Posterior vena cava (tissue), 2 donors: Measurements from ENCODE around the gene ABCC5. TPM values are rescaled to one million over a fixed set of nuclear protein-coding genes. Genes with fewer than 3 reads are reported as not detected.
"Not testable (repeated sequence)": the region's sequence is repeated elsewhere in the genome, so short reads cannot be mapped to it uniquely, and the experiment has no call there.

Experiments used
- DNase-seq: peaks from one replicate; pipeline ENCODE4 v3.0.0-alpha.2; 2020; ENCODE audit warnings: low spot score
- intact Hi-C, 2 donors: fragments of 100-400 bp; cut with DNase I; formaldehyde crosslinking; loops; one replicate each; pipeline versions ENCODE4 v1.14.1 to v1.14.2; 2022 to 2023
- long read RNA-seq, 2 donors: library from polyadenylated mRNA; unstranded; transcript quantifications; one replicate each; pipeline ENCODE4 v2.0.0, GENCODE V29; 2020 to 2021
- total RNA-seq, 2 donors: library from RNA; stranded (reverse); fragmentation: NEBNext Ultra II Directional; extraction: Animal tissue kit (Norgen Biotek cat#: 25700); gene quantifications; one replicate each; pipeline ENCODE4 v1.2.1, GENCODE V29; 2021
- donor health status: DM: yes; HTN: yes; CAD: no.
- donor health status: DM: yes; HTN: yes; CAD: no.

The ABCC5 gene
- total RNA-seq = 10 to 100 TPM; 17.5 to 20.0 TPM
- long read RNA-seq, donor 1, partial matches to known transcripts = 2 of 6 reads
- long read RNA-seq, donor 1, other reads (novel, unspliced or antisense) = 3 of 6 reads
- long read RNA-seq, donor 2, transcript ABCC5-203 (7 exons, 1,923 nt) = major isoform, 5 of 9 reads
- long read RNA-seq, donor 2, partial matches to known transcripts = 1 of 9 reads
- long read RNA-seq, donor 2, other reads (novel, unspliced or antisense) = 0 of 9 reads

DNA sequence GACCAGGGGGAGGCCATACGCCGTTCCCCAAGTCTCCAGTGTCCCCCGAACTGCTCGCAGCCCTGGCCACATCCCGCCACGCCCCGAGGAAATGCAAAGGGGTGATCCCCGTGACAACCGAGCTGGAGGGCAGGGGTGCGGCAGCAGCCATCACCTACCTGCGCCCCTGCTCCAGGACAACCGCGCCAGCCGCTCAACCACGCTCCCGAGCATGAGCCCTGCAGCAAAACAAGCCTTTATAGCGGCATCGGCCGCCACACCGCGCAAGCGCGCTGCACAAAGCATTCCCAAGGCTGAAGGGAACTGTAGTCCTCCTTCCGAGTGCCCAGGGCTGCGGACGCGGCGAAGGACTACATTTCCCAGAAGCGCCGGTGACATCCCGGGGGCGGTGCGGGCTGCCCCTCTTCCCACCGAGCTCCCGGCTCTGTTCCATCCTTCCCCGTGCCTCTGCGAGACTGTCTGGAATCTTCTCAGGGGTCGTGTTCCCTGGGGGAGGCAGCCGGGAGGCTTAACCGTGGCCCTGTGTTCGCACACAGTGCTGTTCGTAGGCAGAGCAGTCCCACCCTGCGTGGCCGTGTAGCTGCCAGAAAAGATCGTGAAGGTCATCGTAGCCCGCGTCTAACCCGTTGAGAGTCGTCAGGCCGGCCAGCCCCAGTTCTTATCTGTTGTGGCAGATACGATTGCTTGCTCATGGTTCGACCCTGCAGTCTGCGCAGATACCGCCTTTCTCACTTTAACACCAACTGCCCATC is at the start of gene ABCC5:
ABCC5 (minus strand) TSS at position 213 of the 752 bp plus-strand sequence. CDS start 3,492 bp downstream, outside the sequence.
- intact Hi-C loops = no loop called here
- DNase-seq = peak; percentile 97

- intact Hi-C loops = no loop called here
- DNase-seq = no peak
Measured at GRCh38 chr3:184066211-184066610, 48.5 kb upstream of the ABCC5 start.

DNA sequence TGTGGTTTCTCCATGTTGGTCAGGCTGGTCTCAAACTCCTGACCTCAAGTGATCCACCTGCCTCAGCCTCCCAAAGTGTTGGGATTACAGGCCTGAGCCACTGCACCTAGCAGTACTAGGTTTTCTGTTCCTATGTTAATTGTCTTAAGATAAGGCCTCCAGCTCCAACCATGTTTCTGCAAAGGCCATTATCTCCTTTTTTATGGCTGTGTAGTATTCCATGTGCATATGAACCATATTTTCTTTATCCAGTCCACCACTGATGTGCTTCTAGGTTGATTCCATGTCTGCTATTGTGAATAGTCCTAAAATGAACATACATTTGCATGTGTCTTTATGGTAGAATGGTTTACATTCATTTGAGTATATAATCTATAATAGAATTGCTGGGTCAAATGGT is 45.0 kb upstream of the ABCC5 start:
- intact Hi-C loops = no loop called here
- DNase-seq = no peak

GRCh38 chr3:184059424-184059823 is 41.7 kb upstream of the ABCC5 start:
- intact Hi-C loops = no loop called here
- DNase-seq = no peak

DNA sequence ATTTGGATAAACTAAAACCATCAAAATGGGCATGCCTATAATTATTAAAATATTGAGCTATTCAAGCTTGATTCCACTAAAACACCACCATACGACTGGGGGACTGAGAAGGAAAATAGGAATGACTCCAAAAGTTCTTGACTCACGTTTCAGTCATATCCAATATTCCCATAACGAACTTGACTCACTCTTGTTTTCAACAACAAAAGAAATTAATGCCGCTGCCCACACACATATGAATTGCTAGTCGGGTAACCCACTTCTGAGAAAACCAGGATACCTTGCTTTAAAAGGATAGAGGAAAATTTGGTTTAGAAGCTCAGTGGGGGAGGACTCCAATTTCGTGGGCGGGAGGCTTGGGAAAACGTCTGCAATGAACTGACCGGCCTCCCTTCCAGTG is 40.3 kb upstream of the ABCC5 start:
- intact Hi-C loops = no loop called here
- no peak for DNase-seq

DNA sequence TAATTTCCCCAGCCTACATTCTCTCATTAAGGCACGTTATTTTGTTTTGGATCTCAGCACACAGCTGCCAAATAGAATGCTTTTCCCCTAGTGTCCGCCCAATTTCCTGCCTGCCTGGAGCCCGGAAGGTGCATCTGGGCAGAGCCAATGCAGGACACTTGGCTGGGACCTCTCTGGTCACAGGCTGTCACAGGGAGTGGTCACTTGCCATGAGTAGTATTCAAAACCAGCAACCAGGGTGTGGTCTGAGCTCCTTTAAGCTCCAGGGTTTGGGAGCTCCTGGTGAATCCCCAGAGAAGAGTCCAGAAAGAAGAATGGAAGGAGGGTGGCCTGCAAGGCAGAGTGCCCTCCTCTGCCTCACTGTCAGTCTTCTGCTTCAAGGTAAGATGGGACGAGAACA is 35.1 kb upstream of the ABCC5 start, which contains the start of gene HTR3C:
HTR3C (plus strand) TSS at position 281 of the 400 bp plus-strand sequence; CDS start at position 315, 34 bp downstream.
- intact Hi-C loops = no loop called here
- DNase-seq = no peak

DNA sequence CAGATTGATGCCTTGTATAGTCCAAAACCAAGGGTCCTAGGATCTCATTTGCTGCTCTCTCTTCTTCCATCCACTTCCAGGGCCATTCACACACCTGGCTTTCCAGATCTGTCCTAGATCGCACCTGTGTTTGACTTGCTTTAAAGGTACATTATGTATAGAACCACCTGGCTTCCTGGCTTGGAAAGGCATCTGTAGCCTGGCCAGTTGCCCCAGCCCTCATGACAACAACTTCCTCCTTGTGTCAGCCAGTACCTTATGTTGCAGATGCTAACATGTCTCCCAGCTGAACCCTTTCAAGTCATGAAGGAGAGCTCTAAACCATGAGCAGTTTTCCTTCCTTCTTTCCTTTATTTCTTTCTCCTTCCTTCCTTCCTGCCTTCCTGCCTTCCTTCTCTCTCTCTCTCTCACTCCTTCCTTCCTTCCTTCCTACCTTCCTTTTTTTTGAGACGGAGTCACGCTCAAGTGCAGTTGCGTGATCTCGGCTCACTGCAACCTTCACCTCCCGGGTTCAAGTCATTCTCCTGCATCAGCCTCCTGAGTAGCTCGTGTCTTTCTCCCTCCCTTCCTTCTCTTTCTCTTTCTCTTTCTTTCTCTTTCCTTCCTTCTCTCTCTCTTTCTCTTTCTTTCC is 32.6 kb upstream of the ABCC5 start:
- no peak for DNase-seq
- intact Hi-C loops = no loop called here

- intact Hi-C loops = no loop called here
- no peak for DNase-seq
Measured at GRCh38 chr3:184045995-184046394, 28.3 kb upstream of the ABCC5 start.

DNA sequence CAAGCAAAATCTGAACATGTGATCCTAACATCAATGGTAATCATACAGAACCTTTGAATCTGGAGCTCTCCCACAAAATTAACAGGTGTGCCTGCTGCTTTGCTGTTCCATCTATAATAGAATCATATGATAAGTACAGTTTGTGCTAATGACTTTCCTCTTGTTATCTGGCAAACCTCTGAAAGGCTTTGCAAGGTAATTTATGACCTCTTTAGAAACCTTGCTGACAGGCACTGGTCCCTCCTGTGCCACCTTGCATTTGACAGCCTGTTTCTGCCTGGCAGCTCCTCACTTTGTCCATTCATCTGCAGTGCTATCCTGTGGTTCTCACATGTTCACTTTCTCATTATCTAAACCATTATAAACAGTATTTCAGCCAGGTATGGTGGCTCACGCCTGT is 24.9 kb upstream of the ABCC5 start:
- no peak for DNase-seq
- intact Hi-C loops = no loop called here

- DNase-seq = no peak
- intact Hi-C loops = no loop called here
Measured at GRCh38 chr3:184040010-184040409, 22.3 kb upstream of the ABCC5 start.

DNA sequence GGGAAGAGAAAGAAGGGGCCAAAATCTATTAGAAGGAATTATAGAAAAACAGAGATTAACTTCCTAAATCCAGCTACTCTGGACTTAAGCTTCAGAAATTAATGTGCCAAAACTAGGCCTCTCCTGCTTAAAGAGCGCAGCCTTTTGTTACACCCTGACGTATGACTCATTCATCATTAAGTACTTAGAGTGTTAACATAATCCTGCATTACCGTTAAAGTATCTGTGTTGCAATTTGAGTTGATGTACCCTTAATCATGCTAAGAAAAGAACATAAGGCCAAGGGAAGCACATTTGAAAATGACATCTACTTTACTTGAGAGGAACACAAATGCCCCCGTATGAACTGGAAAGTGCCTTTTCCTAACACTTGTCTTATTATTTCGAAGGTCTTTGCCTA is 21.7 kb upstream of the ABCC5 start:
- no peak for DNase-seq
- intact Hi-C loops = no loop called here

DNA sequence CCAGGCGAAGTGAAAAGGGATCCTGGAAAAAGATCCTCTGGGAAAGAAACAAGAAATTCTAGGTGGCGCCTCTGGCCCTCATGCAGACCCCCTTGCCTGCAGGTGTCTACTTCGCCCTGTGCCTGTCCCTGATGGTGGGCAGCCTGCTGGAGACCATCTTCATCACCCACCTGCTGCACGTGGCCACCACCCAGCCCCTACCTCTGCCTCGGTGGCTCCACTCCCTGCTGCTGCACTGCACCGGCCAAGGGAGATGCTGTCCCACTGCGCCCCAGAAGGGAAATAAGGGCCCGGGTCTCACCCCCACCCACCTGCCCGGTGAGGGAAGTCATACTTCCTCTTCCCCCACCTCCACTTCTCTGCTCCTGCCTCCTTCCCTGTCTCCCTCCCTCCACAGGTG is 20.6 kb upstream of the ABCC5 start:
- intact Hi-C loops, DNase-seq: not testable (repeated sequence)

GRCh38 chr3:184037816-184038215 is 20.1 kb upstream of the ABCC5 start:
- intact Hi-C loops = no loop called here
- no peak for DNase-seq

DNA sequence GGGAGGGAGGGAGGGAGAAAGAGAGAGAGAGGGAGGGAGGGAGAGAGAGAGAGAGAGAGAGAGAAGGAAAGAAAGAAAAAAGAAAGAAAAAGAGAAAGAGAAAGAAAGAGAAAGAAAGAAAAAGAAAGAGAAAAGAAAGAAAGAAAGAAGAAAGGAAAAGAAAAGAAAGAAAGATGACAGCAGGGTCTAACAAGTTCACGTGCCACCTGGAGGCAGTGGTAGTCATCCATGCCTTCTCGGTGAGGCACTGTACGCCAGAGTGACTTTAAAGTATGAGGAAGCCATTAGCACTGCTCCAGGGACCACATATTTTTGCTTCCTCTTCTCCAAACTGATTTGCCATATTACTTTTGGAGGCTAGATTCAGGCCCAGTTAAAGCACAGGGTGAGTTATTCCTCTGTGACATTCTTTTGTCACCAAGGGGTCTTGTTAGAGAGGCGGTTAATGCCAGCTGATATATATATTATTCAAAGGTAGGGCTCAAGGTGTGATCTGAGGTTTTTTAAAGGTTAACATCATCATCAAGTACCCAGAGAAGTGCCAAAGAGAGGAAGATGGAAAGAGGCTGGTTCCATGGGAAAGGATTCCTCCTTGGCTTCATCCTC is 13.6 kb upstream of the ABCC5 start, which contains the start of gene HTR3D:
HTR3D (plus strand) TSS at position 556 of the 606 bp plus-strand sequence; CDS start at position 556, 0 bp downstream.
- intact Hi-C loops = no loop called here
- DNase-seq = no peak

GRCh38 chr3:184030536-184030935 is 12.9 kb upstream of the ABCC5 start:
- DNase-seq = no peak
- intact Hi-C loops = no loop called here

DNA sequence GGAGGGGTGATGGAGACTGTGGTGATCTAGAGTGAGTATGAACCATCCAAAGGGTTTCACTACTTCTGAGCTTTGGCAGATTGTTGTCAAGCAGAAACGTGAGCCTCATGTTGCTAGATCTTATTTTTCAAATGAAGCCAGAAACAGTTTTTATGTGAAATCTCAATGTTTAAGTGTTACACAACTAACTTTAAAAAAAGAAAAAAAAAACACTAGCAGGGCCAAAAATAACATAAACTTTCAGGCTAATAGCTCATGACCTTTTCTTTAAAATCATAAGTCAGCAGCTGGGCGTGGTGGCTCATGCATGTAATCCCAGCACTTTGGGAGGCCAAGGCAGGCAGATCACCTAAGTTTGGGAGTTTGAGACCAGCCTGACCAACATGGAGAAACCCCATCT is 11.8 kb upstream of the ABCC5 start:
- intact Hi-C loops = no loop called here
- DNase-seq = no peak

- intact Hi-C loops, DNase-seq: not testable (repeated sequence)
Measured at GRCh38 chr3:184028275-184028890, 10.7 kb upstream of the ABCC5 start.

GRCh38 chr3:184025256-184025655 is 7.6 kb upstream of the ABCC5 start:
- intact Hi-C loops, DNase-seq: not testable (repeated sequence)

DNA sequence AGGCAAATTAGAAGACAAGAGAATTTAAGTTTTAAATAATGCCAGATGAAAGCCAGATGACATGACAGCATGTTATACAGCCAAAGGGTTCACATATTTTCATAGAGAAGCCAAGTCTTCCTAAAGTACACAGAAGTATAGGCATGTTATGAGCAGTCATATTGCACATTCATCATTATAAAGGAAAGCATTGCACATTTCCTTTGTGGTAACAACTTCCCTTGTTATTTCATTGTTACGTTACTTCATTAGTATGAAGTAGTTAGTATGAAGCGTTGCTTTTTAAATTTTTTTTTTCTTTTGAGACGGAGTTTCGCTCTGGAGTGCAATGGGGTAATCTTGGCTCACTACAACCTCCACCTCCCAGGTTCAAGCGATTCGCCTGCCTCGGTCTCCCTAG is 4.6 kb upstream of the ABCC5 start:
- intact Hi-C loops = no loop called here
- DNase-seq = no peak
